Ectodermal cell (in vitro differentiated cells): ENCODE data around the gene PPP1R14B.

Experiments used
- H3K27ac ChIP-seq: 2 replicates; pipeline ENCODE4 v1.7.0; 2013; ENCODE audit warnings: mild to moderate bottlenecking, low read depth, low read length; ENCODE audit not compliant: insufficient read depth, poor library complexity, severe bottlenecking
- H3K27me3 ChIP-seq: 2 replicates; pipeline ENCODE4 v1.7.0; 2013; ENCODE audit warnings: mild to moderate bottlenecking, low read length; ENCODE audit not compliant: insufficient read depth, control insufficient read depth, poor library complexity, severe bottlenecking
- H3K36me3 ChIP-seq: one replicate; pipeline ENCODE4 v1.7.0; 2013; ENCODE audit warnings: low read length; ENCODE audit not compliant: control insufficient read depth, insufficient read depth
- H3K4me1 ChIP-seq: one replicate; pipeline ENCODE4 v1.7.0; 2013; ENCODE audit warnings: low read length; ENCODE audit not compliant: control insufficient read depth, insufficient read depth
- H3K4me3 ChIP-seq: 2 replicates; pipeline ENCODE4 v1.7.0; 2013; ENCODE audit warnings: low read depth, low read length, control low read depth; ENCODE audit not compliant: insufficient read depth
- H3K9me3 ChIP-seq: 2 replicates; pipeline ENCODE4 v1.7.0; 2013; ENCODE audit warnings: mild to moderate bottlenecking, low read length, moderate library complexity; ENCODE audit not compliant: control insufficient read depth
- WGBS, 2 experiments: methylation state at CpG; one replicate each; pipeline ENCODE4 v1.1.7; 2013; ENCODE audit warnings: missing lambda C conversion rate in 2 of 2; 5-methylcytosine and 5-hydroxymethylcytosine counted together

Gene PPP1R14B

DNA sequence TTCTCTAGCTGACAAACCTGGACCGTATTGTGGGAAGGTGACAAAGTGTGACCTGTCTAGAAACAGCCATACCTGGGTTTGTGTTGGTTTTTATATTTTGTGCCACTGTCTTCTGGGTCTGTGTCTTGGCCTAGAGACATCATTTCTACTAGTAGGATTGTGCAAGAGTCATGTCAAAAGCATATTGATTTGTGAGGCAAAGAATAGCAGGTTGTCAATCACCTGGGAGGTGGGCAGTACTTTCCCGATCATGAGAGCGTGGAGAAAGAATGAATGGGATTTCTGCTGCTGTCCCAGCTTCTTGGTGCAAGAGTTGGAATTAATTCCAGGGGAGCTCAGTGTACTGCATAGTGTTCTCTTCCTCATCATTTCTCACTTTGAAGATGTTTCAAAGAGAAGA lies 45.2 kb downstream of the PPP1R14B start:
- H3K36me3 ChIP-seq = peaks cover 64% of the 10 kb centered on the region
- H3K4me3 ChIP-seq = no peak overlapping the region
- H3K27me3 ChIP-seq = no peaks in the 10 kb centered on the region
- H3K4me1 ChIP-seq = no peaks in the 10 kb centered on the region
- 90 to 96% methylated on average over 3 of the region's 3 CpGs for WGBS, 2 experiments
- H3K27ac ChIP-seq = no peak overlapping the region
- H3K9me3 ChIP-seq = no peaks in the 10 kb centered on the region

DNA sequence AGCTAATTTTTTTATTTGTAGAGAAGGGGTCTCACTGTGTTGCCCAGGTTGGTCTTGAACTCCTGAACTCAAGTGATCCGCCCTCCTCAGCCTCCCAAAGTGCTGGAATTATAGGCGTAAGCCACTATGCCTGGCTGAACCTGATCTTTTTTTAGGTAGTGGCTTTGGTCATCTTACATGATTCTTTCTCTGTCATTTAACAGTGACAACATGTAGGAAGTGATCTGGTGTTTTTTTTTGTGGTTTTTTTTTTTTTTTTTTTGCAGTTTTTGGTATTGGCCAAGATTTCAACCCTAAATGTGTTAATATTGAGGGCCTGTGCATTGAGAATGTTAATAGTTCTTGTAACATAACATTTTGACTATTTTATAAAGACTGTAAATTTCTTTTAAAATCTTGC lies 48.2 kb downstream of the PPP1R14B start:
- H3K4me1 ChIP-seq = no peaks in the 10 kb centered on the region
- peaks cover 75% of the 10 kb centered on the region for H3K36me3 ChIP-seq
- WGBS, 2 experiments = 92 to 96% methylated on average over 2 of the region's 2 CpGs
- H3K4me3 ChIP-seq = no peak overlapping the region
- H3K9me3 ChIP-seq = no peaks in the 10 kb centered on the region
- H3K27ac ChIP-seq = no peak overlapping the region
- no peaks in the 10 kb centered on the region for H3K27me3 ChIP-seq

DNA sequence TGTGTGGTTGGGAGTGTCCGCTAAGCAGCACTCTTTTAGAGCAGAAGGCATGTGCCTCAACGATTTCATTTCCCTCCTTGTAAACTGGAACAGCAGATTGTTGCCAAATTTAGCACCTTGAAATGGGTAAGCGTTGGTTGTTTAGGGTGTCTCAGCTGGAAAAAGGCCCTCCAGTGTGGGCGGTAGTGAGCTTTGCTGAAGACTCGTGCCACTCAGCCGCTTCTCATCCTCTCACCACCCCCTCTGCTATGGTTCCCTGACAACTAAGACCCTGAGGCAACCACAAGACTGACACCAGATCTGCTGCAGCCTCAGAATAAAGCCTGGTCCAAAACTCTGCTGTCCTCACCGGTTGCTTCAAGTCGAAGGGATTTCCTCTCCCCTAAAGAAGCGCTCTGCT lies 50.1 kb downstream of the PPP1R14B start:
- peaks cover 73% of the 10 kb centered on the region for H3K36me3 ChIP-seq
- H3K9me3 ChIP-seq = no peaks in the 10 kb centered on the region
- no peak overlapping the region for H3K4me3 ChIP-seq
- 94 to 96% methylated on average over 9 of the region's 9 CpGs for WGBS, 2 experiments
- no peaks in the 10 kb centered on the region for H3K4me1 ChIP-seq
- H3K27ac ChIP-seq = no peak overlapping the region
- H3K27me3 ChIP-seq = no peaks in the 10 kb centered on the region
